IMR-90 (cell line): ENCODE measurements around the gene DNAJB12. TPM values are rescaled to one million over a fixed set of nuclear protein-coding genes. Genes with fewer than 3 reads are reported as not detected.

Source experiments
- ATAC-seq: fragments of 200-7000 bp; cut with Tn5 transposase; 2 replicates; pipeline ENCODE4 v1.9.1; 2020; ENCODE audit warnings: low read depth, mild to moderate bottlenecking, moderate library complexity
- BruUV-seq: library from RNA; stranded (reverse); fragments of 400-500 nt; replicated peaks from 2 replicates; lab custom pipeline; 2021; lab: Mats Ljungman, UMichigan
- CTCF ChIA-PET: fragments of 300-600 bp; formaldehyde crosslinking; extraction: SDS; loops from one replicate; lab custom pipeline; 2021; ENCODE audit warnings: antibody characterized with exemption; lab: Yijun Ruan, JAX
- POLR2A ChIA-PET: fragments of 300-600 bp; sonication (Branson Sonifier 250); formaldehyde crosslinking; loops from one replicate; lab custom pipeline; 2022; ENCODE audit warnings: antibody characterized with exemption; ENCODE audit not compliant: unreplicated experiment; lab: Charles Lee
- DNase-seq: peaks from one replicate; pipeline ENCODE4 v3.0.0; 2013
- H2AFZ ChIP-seq: replicated peaks from 2 replicates; pipeline ENCODE3; 2013; ENCODE audit warnings: low read length, mild to moderate bottlenecking; ENCODE audit not compliant: poor library complexity
- H2AK5ac ChIP-seq: 2 replicates; pipeline ENCODE4 v1.6.1; 2013; ENCODE audit warnings: low read depth, low read length, inconsistent platforms
- H2AK9ac ChIP-seq: replicated peaks from 2 replicates; pipeline ENCODE3; 2013; ENCODE audit warnings: mild to moderate bottlenecking, low read depth, low read length, moderate library complexity; ENCODE audit not compliant: poor library complexity
- H2BK120ac ChIP-seq: 2 replicates; pipeline ENCODE4 v1.6.1; 2013; ENCODE audit warnings: low read depth, low read length, inconsistent platforms
- H2BK15ac ChIP-seq: 3 replicates; pipeline ENCODE4 v1.6.1; 2013; ENCODE audit warnings: low read depth, low read length, inconsistent platforms
- H2BK20ac ChIP-seq: 2 replicates; pipeline ENCODE4 v1.6.1; 2013; ENCODE audit warnings: low read depth, mild to moderate bottlenecking, inconsistent platforms, low read length, moderate library complexity
- H2BK5ac ChIP-seq: 2 replicates; pipeline ENCODE4 v1.6.1; 2013; ENCODE audit warnings: mild to moderate bottlenecking, low read depth, low read length, inconsistent platforms; ENCODE audit not compliant: poor library complexity, severe bottlenecking
- H3K14ac ChIP-seq: replicated peaks from 2 replicates; pipeline ENCODE4 v1.6.1; 2013; ENCODE audit warnings: low read depth, low read length, inconsistent platforms
- H3K18ac ChIP-seq: 2 replicates; pipeline ENCODE4 v1.6.1; 2013; ENCODE audit warnings: low read depth, low read length, control low read depth
- H3K23ac ChIP-seq: 2 replicates; pipeline ENCODE4 v1.6.1; 2013; ENCODE audit warnings: low read depth, low read length, inconsistent platforms
- H3K27ac ChIP-seq: 2 replicates; pipeline ENCODE4 v1.5.1; 2013; ENCODE audit warnings: mild to moderate bottlenecking, control low read depth, low read length; ENCODE audit not compliant: insufficient read depth
- H3K27me3 ChIP-seq: 2 replicates; pipeline ENCODE4 v1.6.1; 2013; ENCODE audit warnings: low read length; ENCODE audit not compliant: control insufficient read depth, insufficient read depth
- H3K36me3 ChIP-seq: 2 replicates; pipeline ENCODE4 v1.6.1; 2013; ENCODE audit warnings: low read length, mixed read lengths; ENCODE audit not compliant: control insufficient read depth, insufficient read depth
- H3K4ac ChIP-seq: 2 replicates; pipeline ENCODE4 v1.6.1; 2013; ENCODE audit warnings: low read depth, low read length, inconsistent platforms
- H3K4me1 ChIP-seq: 2 replicates; pipeline ENCODE4 v1.6.1; 2013; ENCODE audit warnings: low read length, mixed read lengths; ENCODE audit not compliant: control insufficient read depth, insufficient read depth
- H3K4me2 ChIP-seq: 2 replicates; pipeline ENCODE4 v1.6.1; 2013; ENCODE audit warnings: low read depth, mild to moderate bottlenecking, control low read depth, low read length, moderate library complexity
- H3K4me3 ChIP-seq: 2 replicates; pipeline ENCODE4 v1.5.1; 2013; ENCODE audit warnings: low read depth, mild to moderate bottlenecking, control low read depth, low read length, moderate library complexity; ENCODE audit not compliant: insufficient read depth
- H3K56ac ChIP-seq: 2 replicates; pipeline ENCODE4 v1.6.1; 2013; ENCODE audit warnings: low read length, inconsistent platforms; ENCODE audit not compliant: insufficient read depth; ENCODE audit errors: extremely low read depth
- H3K79me1 ChIP-seq, 2 experiments: 2 replicates each; pipeline ENCODE4 v1.6.1; 2013; ENCODE audit warnings: low read length in 2 of 2, inconsistent platforms in 1 of 2, low read depth in 1 of 2
- H3K9ac ChIP-seq: 2 replicates; pipeline ENCODE4 v1.6.1; 2013; ENCODE audit warnings: low read depth, low read length, control low read depth
- H3K9me1 ChIP-seq: 2 replicates; pipeline ENCODE4 v1.6.1; 2013; ENCODE audit warnings: low read length, inconsistent platforms; ENCODE audit not compliant: insufficient read depth
- H3K9me3 ChIP-seq: 2 replicates; pipeline ENCODE4 v1.6.1; 2013; ENCODE audit warnings: low read length; ENCODE audit not compliant: control insufficient read depth, insufficient read depth
- H4K20me1 ChIP-seq: 2 replicates; pipeline ENCODE4 v1.6.1; 2013; ENCODE audit warnings: low read length, inconsistent platforms; ENCODE audit not compliant: insufficient read depth
- H4K5ac ChIP-seq: 2 replicates; pipeline ENCODE4 v1.6.1; 2013; ENCODE audit warnings: mild to moderate bottlenecking, low read depth, low read length, control low read depth
- H4K8ac ChIP-seq, 2 experiments: 2 replicates each; pipeline ENCODE4 v1.6.1; 2013; ENCODE audit warnings: low read depth in 2 of 2, low read length in 2 of 2, control low read depth in 1 of 2, inconsistent platforms in 1 of 2
- H4K91ac ChIP-seq: 2 replicates; pipeline ENCODE4 v1.6.1; 2013; ENCODE audit warnings: low read depth, low read length, inconsistent platforms; ENCODE audit not compliant: insufficient read depth
- BHLHE40 ChIP-seq: fragments of 150-350 bp; IDR thresholded peaks from 2 replicates; pipeline ENCODE4 v1.6.1; 2016; ENCODE audit warnings: mild to moderate bottlenecking, low read depth, low read length
- CEBPB ChIP-seq: IDR thresholded peaks from 2 replicates; pipeline ENCODE4 v1.6.1; 2012; ENCODE audit warnings: low read depth, low read length, improper control_type of control experiment
- CHD1 ChIP-seq: IDR thresholded peaks from 2 replicates; pipeline ENCODE4 v1.6.1; 2012; ENCODE audit warnings: low read depth, low read length, improper control_type of control experiment
- CTCF ChIP-seq: conservative IDR thresholded peaks from 2 replicates; pipeline ENCODE4 v1.5.1; 2012; ENCODE audit warnings: mild to moderate bottlenecking, low read depth, low read length, improper control_type of control experiment
- ELK1 ChIP-seq: fragments of 150-350 bp; IDR thresholded peaks from 2 replicates; pipeline ENCODE4 v1.6.1; 2016; ENCODE audit warnings: low read depth, mild to moderate bottlenecking, low read length, moderate library complexity, borderline replicate concordance
- FOS ChIP-seq: fragments of 150-350 bp; IDR thresholded peaks from 2 replicates; pipeline ENCODE4 v1.6.1; 2016; ENCODE audit warnings: low read depth, low read length
- MAFK ChIP-seq: IDR thresholded peaks from 2 replicates; pipeline ENCODE4 v1.6.1; 2012; ENCODE audit warnings: low read depth, low read length, improper control_type of control experiment
- MAZ ChIP-seq: IDR thresholded peaks from 2 replicates; pipeline ENCODE4 v1.6.1; 2012; ENCODE audit warnings: low read depth, mild to moderate bottlenecking, low read length, improper control_type of control experiment, moderate library complexity, borderline replicate concordance
- NFE2L2 ChIP-seq: fragments of 150-350 bp; IDR thresholded peaks from 2 replicates; pipeline ENCODE4 v1.6.1; 2016; ENCODE audit warnings: low read depth, mild to moderate bottlenecking, low read length
- RAD21 ChIP-seq: IDR thresholded peaks from 2 replicates; pipeline ENCODE4 v1.6.1; 2012; ENCODE audit warnings: low read length, improper control_type of control experiment
- RCOR1 ChIP-seq: IDR thresholded peaks from 2 replicates; pipeline ENCODE4 v1.6.1; 2012; ENCODE audit warnings: mild to moderate bottlenecking, low read length, improper control_type of control experiment; ENCODE audit not compliant: insufficient replicate concordance
- RFX5 ChIP-seq: IDR thresholded peaks from 2 replicates; pipeline ENCODE4 v1.8.0; 2012; ENCODE audit warnings: low read depth, mild to moderate bottlenecking, low read length, moderate library complexity
- SMC3 ChIP-seq: fragments of 150-350 bp; IDR thresholded peaks from 2 replicates; pipeline ENCODE4 v1.6.1; 2016; ENCODE audit warnings: low read depth, mild to moderate bottlenecking, antibody characterized with exemption, low read length, moderate library complexity
- WGBS, 2 experiments: methylation state at CpG; one replicate each; pipeline versions ENCODE4 v1.1.5 to v1.1.7; 2013; ENCODE audit warnings: missing lambda C conversion rate in 2 of 2; ENCODE audit not compliant: insufficient read length in 1 of 2; ENCODE audit errors: extremely low coverage in 2 of 2; 5-methylcytosine and 5-hydroxymethylcytosine counted together
- dilution Hi-C: fragments of 300-500 bp; cut with HindIII; formaldehyde crosslinking; loops from one replicate; pipeline ENCODE4 v1.14.3; 2018; ENCODE audit warnings: low sequenced_read_pairs; ENCODE audit not compliant: unreplicated experiment
- in situ Hi-C: fragments of 300-500 bp; cut with MboI; formaldehyde crosslinking; loops from 3 replicates; pipeline ENCODE4 v1.14.3; 2019; ENCODE audit warnings: low sequenced_read_pairs, inconsistent platforms, mixed read lengths
- intact Hi-C: fragments of 100-400 bp; cut with micrococcal nuclease; formaldehyde crosslinking; loops from 2 replicates; pipeline ENCODE4 v1.10.0; 2022
- polyA plus RNA-seq, 3 experiments: library from polyadenylated mRNA; depleted of rRNA; stranded (reverse); fragments of >200 nt; gene quantifications; 2 replicates each; pipeline ENCODE4 v1.2.3, GENCODE V29; 2012; ENCODE audit warnings: low replicate concordance in 1 of 3
- total RNA-seq: library from RNA; depleted of rRNA; stranded (reverse); fragments of >200 nt; gene quantifications from 2 replicates; pipeline ENCODE4 v1.2.3, GENCODE V29; 2012

The DNAJB12 gene
- total and polyA plus RNA-seq, 2 of the 4 experiments (the other 2 are of a cell fraction) = 18.3 to 24.0 TPM

GRCh38 chr10:72322280-72323058 is 32.2 kb downstream of the DNAJB12 start:
- Histone ChIP-seq H3K27ac (peak overlapping the region; percentile 96), H3K14ac (peak overlapping the region; percentile 92), H4K8ac (peak overlapping the region; percentile 92 to 99; a peak in 3 of 4 replicates), H3K4me3 (no peak overlapping the region), H2AK5ac (peak overlapping the region; percentile 100), H2BK15ac (peak overlapping the region; percentile 97; the same call in 2 of the 3 replicates), H3K4ac (peak overlapping the region; percentile 98), H2AFZ (peak overlapping the region; percentile 84), H3K79me1 (peaks cover 0 to 22% of the 10 kb centered on the region in 2 experiments; a peak in 2 of 4 replicates), H3K9me1 (peaks cover 21% of the 10 kb centered on the region), H3K9me3 (no peaks in the 10 kb centered on the region), H2BK120ac (peak overlapping the region; percentile 98), H3K56ac (0 out of 2 replicates have a peak overlapping the region, but pooled peaks have one; percentile 3), H2AK9ac (peak overlapping the region; percentile 97), H3K23ac (peak overlapping the region; percentile 89; the same call in 1 of the 2 replicates), H4K91ac (peak overlapping the region; percentile 99), H2BK20ac (peak overlapping the region; percentile 91), H3K9ac (no peak overlapping the region), H4K5ac (peak overlapping the region; percentile 12; the same call in 1 of the 2 replicates), H2BK5ac (peak overlapping the region; percentile 93), H3K4me2 (no peak overlapping the region), H3K27me3 (no peaks in the 10 kb centered on the region), H3K4me1 (peaks cover 42% of the 10 kb centered on the region), H3K36me3 (no peaks in the 10 kb centered on the region), H3K18ac (peak overlapping the region; percentile 44), H4K20me1 (no peaks in the 10 kb centered on the region)
- ChIA-PET CTCF (no interaction called here), POLR2A (interaction anchor here (0.6 kb wide), 1 partner anchor 40 kb away, joined by 3 read pairs; no protein-coding TSS in a partner anchor)
- dilution Hi-C loops (no loop called here), in situ Hi-C loops (loop anchor here (10.0 kb wide), 1 partner anchor 358 kb away; the partner anchor contains the start of gene CHST3), intact Hi-C loops (no loop called here)
- no peak for DNase-seq
- WGBS, 2 experiments = 96% methylated on average over 5 of the region's 16 CpGs; no CpG with 5 or more reads in 1 of the 2 experiments
- ATAC-seq = no peak
- BruUV-seq = no TSS peak
- TF ChIP-seq MAFK (no peak), BHLHE40 (no peak), RAD21 (no peak), MAZ (no peak), CTCF (no peak), CEBPB (no peak), NFE2L2 (no peak), SMC3 (no peak), RCOR1 (no peak), ELK1 (no peak), FOS (no peak), RFX5 (no peak), CHD1 (no peak)
